MCF 10A (cell line): Measurements from ENCODE around the gene MGST3. TPM values are rescaled to one million over a fixed set of nuclear protein-coding genes. Genes with fewer than 3 reads are reported as not detected.

Source experiments
- BruUV-seq: library from RNA; stranded (reverse); fragments of 400-500 nt; replicated peaks from 2 replicates; lab custom pipeline; 2021; lab: Mats Ljungman, UMichigan
- CTCF ChIA-PET: fragments of 300-600 bp; sonication (Branson Sonifier 250); formaldehyde crosslinking; extraction: SDS; loops from one replicate; lab custom pipeline; 2021; ENCODE audit warnings: antibody characterized with exemption, inconsistent platforms; lab: Yijun Ruan, JAX
- POLR2A ChIA-PET: fragments of 300-600, 350-650 bp; sonication (Branson Sonifier 250); formaldehyde crosslinking; extraction: SDS; loops from one replicate; lab custom pipeline; 2020; ENCODE audit warnings: antibody characterized with exemption, inconsistent platforms; lab: Yijun Ruan, JAX
- DNase-seq: peaks from one replicate; pipeline ENCODE4 v3.0.0-alpha.2; 2018; ENCODE audit not compliant: unreplicated experiment
- H3K27ac Mint-ChIP-seq: one replicate; pipeline ENCODE4 v1.8.0; 2022; ENCODE audit warnings: mild to moderate bottlenecking, low read depth, mixed read lengths; ENCODE audit not compliant: unreplicated experiment
- H3K27me3 Mint-ChIP-seq: one replicate; pipeline ENCODE4 v1.8.0; 2022; ENCODE audit warnings: mixed read lengths; ENCODE audit not compliant: insufficient read depth, unreplicated experiment
- H3K36me3 Mint-ChIP-seq: one replicate; pipeline ENCODE4 v1.8.0; 2022; ENCODE audit warnings: mild to moderate bottlenecking, moderate library complexity, mixed read lengths; ENCODE audit not compliant: insufficient read depth, unreplicated experiment
- H3K4me1 Mint-ChIP-seq: one replicate; pipeline ENCODE4 v1.8.0; 2022; ENCODE audit warnings: mixed read lengths; ENCODE audit not compliant: insufficient read depth, unreplicated experiment
- H3K4me3 Mint-ChIP-seq: one replicate; pipeline ENCODE4 v1.8.0; 2022; ENCODE audit warnings: mild to moderate bottlenecking, moderate library complexity, mixed read lengths; ENCODE audit not compliant: unreplicated experiment
- H3K9me3 Mint-ChIP-seq: one replicate; pipeline ENCODE4 v1.8.0; 2022; ENCODE audit warnings: mixed read lengths; ENCODE audit not compliant: unreplicated experiment
- CTCF ChIP-seq: fragments of 200-600 bp; IDR thresholded peaks from one replicate; pipeline ENCODE4 v1.8.0; 2022; ENCODE audit warnings: antibody characterized with exemption, mild to moderate bottlenecking; ENCODE audit not compliant: unreplicated experiment
- intact Hi-C: fragments of 100-400 bp; cut with micrococcal nuclease; formaldehyde crosslinking; loops from 2 replicates; pipeline ENCODE4 v1.14.1; 2022
- total RNA-seq: library from RNA; stranded (reverse); gene quantifications from 2 replicates; pipeline ENCODE4 v1.2.3, GENCODE V29; 2022

The MGST3 gene
- total RNA-seq, 1 experiment from 2014 or later: 75.5 TPM

GRCh38 chr1:165686971-165687433 is 56.0 kb downstream of the MGST3 start:
- ChIA-PET CTCF (interaction anchor here (0.6 to 4.4 kb wide), 4 partner anchors 8 to 149 kb away, joined by 3 to 22 read pairs (median 3); partner anchors contain the start of gene ALDH9A1), POLR2A (interaction anchor here (1.1 to 1.2 kb wide), 3 partner anchors 9 to 81 kb away, joined by 3 to 4 read pairs (median 4); no protein-coding TSS in a partner anchor)
- no peak overlapping the region for H3K27ac Mint-ChIP-seq
- H3K9me3 Mint-ChIP-seq: peaks cover 9% of the 10 kb centered on the region
- no peak overlapping the region for H3K4me3 Mint-ChIP-seq
- peaks cover 85% of the 10 kb centered on the region for H3K36me3 Mint-ChIP-seq
- TF ChIP-seq CTCF: no peak
- H3K27me3 Mint-ChIP-seq: no peaks in the 10 kb centered on the region
- intact Hi-C loops: no loop called here
- peaks cover 15% of the 10 kb centered on the region for H3K4me1 Mint-ChIP-seq
- no peak for DNase-seq
- no TSS peak for BruUV-seq

GRCh38 chr1:165688046-165688445 is 57.0 kb downstream of the MGST3 start:
- ChIA-PET POLR2A (interaction anchor here (0.7 kb wide), 1 partner anchor 9 kb away, joined by 4 read pairs; no protein-coding TSS in a partner anchor), CTCF (interaction anchor here (0.7 kb wide), 1 partner anchor 102 kb away, joined by 3 read pairs; no protein-coding TSS in a partner anchor)
- Mint-ChIP-seq H3K27me3 (no peaks in the 10 kb centered on the region), H3K4me3 (no peak overlapping the region), H3K27ac (no peak overlapping the region), H3K4me1 (peaks cover 15% of the 10 kb centered on the region), H3K9me3 (peaks cover 9% of the 10 kb centered on the region), H3K36me3 (peaks cover 81% of the 10 kb centered on the region)
- intact Hi-C loops: no loop called here
- DNase-seq: no peak
- BruUV-seq: no TSS peak
- no peak for TF ChIP-seq CTCF

GRCh38 chr1:165695031-165695430 is 64.0 kb downstream of the MGST3 start:
- H3K36me3 Mint-ChIP-seq: peaks cover 51% of the 10 kb centered on the region
- H3K27me3 Mint-ChIP-seq: no peaks in the 10 kb centered on the region
- BruUV-seq: no TSS peak
- H3K4me1 Mint-ChIP-seq: peaks cover 11% of the 10 kb centered on the region
- ChIA-PET POLR2A (interaction anchor here (0.6 to 4.5 kb wide), 4 partner anchors 22 to 64 kb away, joined by 3 to 128 read pairs (median 12); partner anchors contain the start of gene MGST3), CTCF (interaction anchor here (0.6 to 4.0 kb wide), 7 partner anchors 9 to 1078 kb away, joined by 3 to 22 read pairs (median 4); no protein-coding TSS in a partner anchor)
- DNase-seq: no peak
- intact Hi-C loops: loop anchor here (5.0 kb wide), 1 partner anchor 213 kb away; no protein-coding TSS in a partner anchor
- no peaks in the 10 kb centered on the region for H3K9me3 Mint-ChIP-seq
- no peak overlapping the region for H3K27ac Mint-ChIP-seq
- H3K4me3 Mint-ChIP-seq: no peak overlapping the region
- TF ChIP-seq CTCF: no peak

- ChIA-PET CTCF (interaction anchor here (0.6 to 5.4 kb wide), 17 partner anchors 12 to 313 kb away, joined by 3 to 62 read pairs (median 4); no protein-coding TSS in a partner anchor), POLR2A (interaction anchor here (0.6 to 4.5 kb wide), 22 partner anchors 8 to 219 kb away, joined by 3 to 128 read pairs (median 7); partner anchors contain the start of genes MGST3 and TMCO1)
- H3K4me1 Mint-ChIP-seq: peaks cover 11% of the 10 kb centered on the region
- no peaks in the 10 kb centered on the region for H3K9me3 Mint-ChIP-seq
- TF ChIP-seq CTCF: no peak
- no peaks in the 10 kb centered on the region for H3K27me3 Mint-ChIP-seq
- DNase-seq: peak; percentile 95
- H3K36me3 Mint-ChIP-seq: peaks cover 36% of the 10 kb centered on the region
- BruUV-seq: no TSS peak
- H3K27ac Mint-ChIP-seq: peak overlapping the region; percentile 80
- intact Hi-C loops: loop anchor here (1.0 to 5.0 kb wide), 4 partner anchors 65 to 214 kb away; partner anchors contain the start of genes MGST3 and TMCO1
- H3K4me3 Mint-ChIP-seq: peak overlapping the region; percentile 97
Observed at GRCh38 chr1:165696625-165697100, 65.6 kb downstream of the MGST3 start.
